GM19328 (cell line): ENCODE results near the gene ZFPL1.
"Not testable (repeated sequence)": the region's sequence is repeated elsewhere in the genome, so short reads cannot be mapped to it uniquely, and the experiment has no call there.

Experiments
- ATAC-seq: cut with Tn5 transposase; IDR thresholded peaks from one replicate; pipeline ENCODE4 v1.9.1; 2021; ENCODE audit warnings: mild to moderate bottlenecking, moderate library complexity; ENCODE audit not compliant: unreplicated experiment

Gene ZFPL1

GRCh38 chr11:65113361-65113756 is 29.3 kb downstream of the ZFPL1 start:
- ATAC-seq, result no peak

GRCh38 chr11:65113839-65114238 is 29.8 kb downstream of the ZFPL1 start:
- no peak for ATAC-seq

GRCh38 chr11:65114538-65115171 is 30.6 kb downstream of the ZFPL1 start:
- no peak for ATAC-seq

DNA sequence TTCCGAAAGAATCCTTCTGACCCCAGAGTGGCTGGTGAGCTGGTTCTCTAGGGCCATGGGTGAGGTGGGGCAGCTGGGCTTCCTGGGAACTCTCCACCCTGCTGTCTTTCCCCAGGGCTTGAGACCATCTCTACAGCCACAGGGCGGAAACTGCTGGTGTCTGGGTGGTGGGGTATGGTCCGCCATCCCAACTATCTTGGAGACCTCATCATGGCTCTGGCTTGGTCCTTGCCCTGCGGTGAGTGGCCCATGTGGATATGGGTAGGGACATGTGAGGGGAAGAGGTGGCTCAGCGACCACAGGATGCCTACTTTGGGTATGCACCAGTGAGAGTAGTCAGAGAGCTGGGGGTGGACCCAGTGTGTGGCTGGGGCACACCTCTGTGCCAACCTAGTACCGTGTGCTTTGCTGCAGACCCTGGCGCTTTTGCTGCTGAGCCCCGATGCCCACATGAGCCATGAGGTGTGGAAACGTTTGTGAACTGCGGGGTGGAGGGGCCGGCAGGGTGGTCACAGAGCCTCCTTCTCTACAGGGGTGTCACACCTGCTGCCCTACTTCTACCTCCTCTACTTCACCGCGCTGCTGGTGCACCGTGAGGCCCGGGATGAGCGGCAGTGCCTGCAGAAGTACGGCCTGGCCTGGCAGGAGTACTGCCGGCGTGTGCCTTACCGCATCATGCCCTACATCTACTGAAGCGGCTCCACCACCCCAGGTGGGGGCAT is 31.5 kb downstream of the ZFPL1 start:
- no peak for ATAC-seq

DNA sequence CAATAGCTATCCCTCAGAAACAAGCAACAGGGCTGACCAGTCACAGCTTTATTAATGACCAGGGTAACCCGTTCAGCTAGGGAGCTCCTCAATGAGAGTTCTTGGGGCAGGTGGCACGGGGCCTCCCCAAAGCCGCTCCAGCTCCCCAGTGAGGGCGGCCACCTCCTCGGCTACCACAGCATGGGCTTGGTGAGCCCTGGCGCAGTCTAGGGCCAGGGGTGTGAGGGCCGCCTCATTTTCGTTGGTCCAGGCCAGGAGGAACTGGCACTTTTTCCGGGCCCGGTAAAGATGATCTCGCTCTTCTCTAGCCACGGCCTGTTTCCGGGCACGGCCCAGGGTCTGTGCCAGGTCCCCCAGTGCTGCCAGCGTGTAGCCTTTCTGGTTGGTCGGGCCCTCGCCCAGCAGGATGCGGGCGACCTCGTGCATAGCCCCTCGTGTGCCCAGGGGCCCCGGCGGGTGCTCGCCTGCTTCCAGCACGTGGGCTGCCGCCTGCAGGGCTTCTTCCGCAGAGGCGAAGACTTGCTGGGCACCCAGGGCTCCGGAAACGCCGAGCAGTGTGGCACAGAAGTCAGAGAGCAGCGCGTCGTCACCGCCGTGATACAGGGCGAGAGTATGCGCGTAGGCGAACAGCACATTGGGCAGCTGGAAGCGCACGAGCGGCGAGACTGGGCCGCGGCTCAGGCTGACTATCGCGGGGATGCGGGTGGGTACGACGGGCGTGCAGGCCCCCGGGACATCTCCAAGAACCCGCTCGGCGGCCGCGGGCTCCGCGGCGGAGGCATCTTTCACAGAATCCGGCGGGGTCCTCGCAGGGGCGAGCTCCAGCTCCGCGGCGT is 32.6 kb downstream of the ZFPL1 start:
- ATAC-seq, result no peak

GRCh38 chr11:65117206-65118096 is 33.4 kb downstream of the ZFPL1 start, which contains the start of gene ZNHIT2:
ZNHIT2 (minus strand) TSS chr11:65117701; CDS start chr11:65117653, 48 bp downstream.
- ATAC-seq, result peak; percentile 64

GRCh38 chr11:65118097-65118837 is 34.2 kb downstream of the ZFPL1 start:
- ATAC-seq, result no peak

DNA sequence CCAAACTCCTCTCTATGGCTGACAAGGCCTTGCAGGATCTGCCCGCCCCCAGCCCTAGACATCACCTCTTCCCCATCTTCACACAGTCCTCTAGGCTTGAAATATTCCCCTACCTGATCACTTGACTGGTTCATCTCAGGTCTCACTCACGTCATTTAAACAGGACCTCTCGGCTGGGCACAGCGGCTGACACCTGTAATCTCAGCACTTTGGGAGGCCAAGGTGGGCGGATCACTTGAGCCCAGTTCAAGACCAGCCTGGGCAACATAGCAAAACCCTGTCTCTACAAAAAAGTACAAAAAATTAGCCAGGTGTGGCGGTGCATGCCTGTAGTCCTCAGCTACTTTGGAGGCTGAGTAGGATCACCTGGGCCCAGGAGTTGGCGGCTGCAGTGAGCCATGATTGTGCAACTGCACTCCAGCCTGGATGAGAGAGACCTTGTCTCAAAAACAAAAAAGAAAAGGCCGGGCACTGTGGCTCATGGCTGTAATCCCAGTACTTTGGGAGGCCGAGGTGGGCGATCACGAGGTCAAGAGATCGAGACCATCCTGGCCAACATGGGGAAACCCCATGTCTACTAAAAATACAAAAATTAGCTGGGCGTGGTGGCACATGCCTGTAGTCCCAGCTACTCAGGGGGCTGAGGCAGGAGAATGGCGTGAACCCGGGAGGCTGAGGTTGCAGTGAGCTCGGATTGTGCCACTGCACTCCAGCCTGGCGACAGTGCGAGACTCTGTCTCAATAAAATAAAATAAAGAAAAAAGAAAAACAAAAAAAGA is 35.1 kb downstream of the ZFPL1 start:
- not testable (repeated sequence) for ATAC-seq

- ATAC-seq, result no peak
These were observed 35.6 kb downstream of the ZFPL1 start for GRCh38 chr11:65119670-65119995.

DNA sequence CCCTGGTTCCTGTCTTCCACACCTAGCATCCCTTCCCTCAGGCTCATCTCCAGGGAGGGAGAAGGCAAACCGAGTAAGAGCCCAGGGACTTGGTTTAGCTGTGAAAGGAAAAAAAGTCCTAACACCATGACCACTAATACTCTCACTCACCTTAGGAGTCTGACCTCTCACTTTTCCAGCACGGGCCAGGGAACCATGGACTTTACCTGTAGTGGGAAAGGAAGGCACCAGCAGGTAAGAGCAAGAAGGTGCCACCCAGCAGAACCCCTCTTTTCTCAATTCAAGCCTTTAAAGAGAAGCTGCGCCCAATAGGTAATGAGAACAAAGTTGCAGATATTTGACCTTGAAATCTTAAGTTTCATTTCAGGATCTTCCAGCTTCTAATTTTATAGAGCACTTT is 36.8 kb downstream of the ZFPL1 start:
- ATAC-seq, result no peak

DNA sequence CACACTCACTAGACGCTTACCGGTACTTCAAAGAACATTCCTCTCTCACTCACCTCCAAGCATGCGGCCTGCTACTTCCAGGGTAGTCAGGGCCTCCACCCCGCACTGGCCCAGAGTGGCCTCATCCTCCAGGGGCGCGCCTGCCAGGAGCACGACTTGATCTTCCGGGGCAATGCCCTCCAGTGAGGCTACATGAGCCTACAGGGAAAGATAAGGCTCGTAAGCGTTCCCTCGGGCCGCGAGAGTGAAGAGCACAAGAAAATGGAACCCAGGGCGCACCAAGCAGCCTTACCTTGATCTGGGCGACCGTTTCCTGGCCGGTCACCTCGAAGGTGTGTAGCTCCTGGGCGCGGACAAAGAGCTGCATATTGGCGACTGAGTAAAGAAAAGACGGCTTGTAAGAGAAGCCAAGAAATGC is 37.4 kb downstream of the ZFPL1 start:
- ATAC-seq, result no peak

GRCh38 chr11:65121865-65122696 is 38.1 kb downstream of the ZFPL1 start, which contains the start of the genes FAU and MRPL49:
FAU (minus strand) TSS chr11:65122134; CDS start chr11:65121813, 321 bp downstream.
MRPL49 (plus strand) TSS chr11:65122321; CDS start chr11:65122347, 26 bp downstream.
- peak; percentile 60 for ATAC-seq

DNA sequence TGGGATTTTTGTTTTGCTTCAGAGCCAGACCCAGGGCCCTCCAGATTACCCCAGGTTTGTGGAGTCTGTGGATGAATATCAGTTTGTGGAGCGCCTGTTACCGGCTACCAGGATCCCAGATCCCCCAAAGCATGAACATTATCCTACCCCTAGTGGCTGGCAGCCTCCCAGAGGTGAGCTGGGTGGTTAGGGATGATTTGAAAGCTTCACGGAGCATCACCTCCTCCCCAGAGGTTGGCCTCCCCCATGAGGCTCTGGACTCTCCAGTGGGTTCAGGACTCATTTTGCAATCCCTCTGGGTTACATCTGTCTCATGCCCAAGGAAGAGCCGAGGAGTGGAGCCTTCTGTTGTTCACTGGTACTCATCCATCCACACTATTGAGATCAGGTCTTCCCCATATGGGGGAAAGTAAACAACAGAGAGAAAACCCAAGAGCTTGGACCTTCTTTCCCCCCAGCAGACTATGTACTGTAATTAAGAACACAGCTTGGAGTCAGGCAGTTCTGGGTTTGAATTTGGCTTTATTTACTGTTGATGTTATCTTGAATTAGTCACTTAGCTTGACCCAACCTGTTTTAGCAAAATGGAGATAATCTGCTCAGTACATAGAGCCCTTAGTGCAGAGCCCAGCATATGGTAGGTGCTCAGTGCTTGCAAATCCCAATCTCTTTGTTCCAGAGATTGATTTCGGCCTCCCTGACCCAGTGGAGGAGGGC is 40.6 kb downstream of the ZFPL1 start:
- no peak for ATAC-seq

- ATAC-seq, result no peak
These were observed 41.4 kb downstream of the ZFPL1 start for GRCh38 chr11:65125197-65126056.

DNA sequence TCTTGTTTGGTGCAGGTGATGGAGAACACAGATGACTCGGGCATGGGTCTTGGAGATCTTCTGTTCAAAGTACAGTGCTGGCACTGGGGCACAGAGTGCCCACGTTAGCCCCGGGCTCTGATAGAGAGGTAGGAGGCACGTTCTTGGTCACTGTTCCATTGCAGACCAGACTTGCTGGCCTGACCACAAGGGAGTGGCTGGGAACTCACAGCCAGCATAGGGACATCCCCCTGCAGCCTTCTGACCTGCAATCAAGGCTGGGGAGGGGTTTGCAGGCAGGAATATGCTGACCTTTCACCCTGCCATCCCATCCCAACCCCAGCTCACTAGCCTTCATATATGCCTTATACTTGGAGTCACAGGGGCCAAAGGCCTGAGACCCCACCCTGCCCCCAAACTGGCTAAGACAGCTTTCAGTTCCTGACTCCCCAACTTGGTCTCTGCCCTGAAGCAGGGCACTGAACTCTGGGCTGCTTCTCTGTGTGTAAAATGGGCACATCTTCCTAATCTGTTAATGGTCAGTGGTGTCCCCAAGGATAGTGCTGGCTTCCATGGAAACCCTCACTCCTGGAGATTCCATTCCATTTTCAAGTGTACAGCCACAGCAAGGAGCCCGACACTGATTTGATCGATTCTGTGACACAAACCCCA is 42.7 kb downstream of the ZFPL1 start:
- no peak for ATAC-seq
